Gastrocnemius medialis (tissue), 4 donors: Measurements from ENCODE around the gene IFNA13. TPM values are rescaled to one million over a fixed set of nuclear protein-coding genes. Genes with fewer than 3 reads are reported as not detected.
A peak's percentile ranks its signal among the peaks of the same experiment; 100 is the strongest.

Experiments used
- ATAC-seq, 2 donors: fragments of 150-250 bp; one replicate each; pipeline ENCODE4 v1.9.1; 2016
- DNase-seq, 2 donors: peaks; one replicate each; pipeline ENCODE4 v3.0.0-alpha.2; 2019
- H3K27ac ChIP-seq, 4 donors: fragments of 200-600 bp; sonication (generic); 1 replicate in 1 of 4; 2 replicates in 3 of 4; pipeline ENCODE4 v1.5.1; 2016 to 2018; ENCODE audit warnings: mild to moderate bottlenecking in 2 of 4, moderate library complexity in 1 of 4
- H3K27me3 ChIP-seq, 3 donors: fragments of 200-600 bp; sonication (generic) in 2 of 3; 1 replicate in 1 of 3; 2 replicates in 2 of 3; pipeline versions ENCODE4 v1.5.1 to v1.6.0; 2016 to 2019; ENCODE audit warnings: mild to moderate bottlenecking in 1 of 3, moderate library complexity in 1 of 3
- H3K36me3 ChIP-seq, 2 donors: fragments of 200-600 bp; sonication (generic) in 1 of 2; one replicate each; pipeline ENCODE4 v1.5.1; 2017 to 2018
- H3K4me1 ChIP-seq, 2 donors: fragments of 200-600 bp; sonication (generic) in 1 of 2; one replicate each; pipeline ENCODE4 v1.5.1; 2016 to 2017; ENCODE audit warnings: mild to moderate bottlenecking in 2 of 2
- H3K4me3 ChIP-seq, 4 donors: fragments of 200-600 bp; sonication (generic) in 3 of 4; 1 replicate in 1 of 4; 2 replicates in 3 of 4; pipeline ENCODE4 v1.5.1; 2016 to 2019; ENCODE audit warnings: mild to moderate bottlenecking in 2 of 4
- H3K9me3 ChIP-seq, 3 donors: fragments of 200-600 bp; sonication (generic) in 2 of 3; 1 replicate in 1 of 3; 2 replicates in 2 of 3; pipeline ENCODE4 v1.5.1; 2016 to 2019
- CTCF ChIP-seq, 5 experiments: fragments of 450-650 bp in 3 of 5; fragments of 200-600 bp in 2 of 5; sonication (generic) in 2 of 5; IDR thresholded peaks in 4 of 5; conservative IDR thresholded peaks in 1 of 5; 1 replicate in 4 of 5; 2 replicates in 1 of 5; pipeline ENCODE4 v1.5.1; 2016 to 2019; ENCODE audit warnings: antibody characterized with exemption in 5 of 5, mild to moderate bottlenecking in 3 of 5, moderate library complexity in 3 of 5
- POLR2A ChIP-seq, 2 donors: fragments of 450-650 bp; IDR thresholded peaks; one replicate each; pipeline ENCODE4 v1.6.1; 2017; ENCODE audit warnings: antibody characterized with exemption in 2 of 2, mild to moderate bottlenecking in 2 of 2, moderate library complexity in 2 of 2
- in situ Hi-C, 4 donors: fragments of 200-750 bp; cut with MboI; loops; one replicate each; pipeline versions ENCODE4 v1.15.0 to v1.8.0; 2017; ENCODE audit warnings: low sequenced_read_pairs in 4 of 4
- intact Hi-C: fragments of 100-400 bp; cut with DNase I; formaldehyde crosslinking; loops from one replicate; pipeline ENCODE4 v1.15.1; 2023; ENCODE audit warnings: low total_unique reads
- total RNA-seq, 4 donors: library from RNA; depleted of rRNA; stranded (reverse); fragments of >200 nt; gene quantifications; one replicate each; pipeline versions ENCODE4 v1.1.0 to v1.2.3, GENCODE V29; 2016

IFNA13 gene
- total RNA-seq, 4 donors from 2014 or later = not detected

GRCh38 chr9:21402386-21403251 lies 34.8 kb upstream of the IFNA13 start:
- in situ Hi-C loops = no loop called here
- TF ChIP-seq CTCF (IDR thresholded peaks at IDR 0.05 in 4 of 5, conservative IDR thresholded peaks at IDR 0.05 in 1 of 5) (no peak), POLR2A (IDR thresholded peaks at IDR 0.05) (no peak)
- no peaks in the 10 kb centered on the region for H3K36me3 ChIP-seq
- H3K4me3 ChIP-seq = peak overlapping the region; percentile 39 to 57 (median 46)
- no peaks in the 10 kb centered on the region for H3K9me3 ChIP-seq
- no peak for DNase-seq
- ATAC-seq = no peak
- peaks cover 4 to 9% of the 10 kb centered on the region in 2 donors for H3K4me1 ChIP-seq
- H3K27ac ChIP-seq = no peak overlapping the region
- H3K27me3 ChIP-seq = peaks cover 11 to 13% (median 11%) of the 10 kb centered on the region in 3 donors
- intact Hi-C loops = no loop called here

DNA sequence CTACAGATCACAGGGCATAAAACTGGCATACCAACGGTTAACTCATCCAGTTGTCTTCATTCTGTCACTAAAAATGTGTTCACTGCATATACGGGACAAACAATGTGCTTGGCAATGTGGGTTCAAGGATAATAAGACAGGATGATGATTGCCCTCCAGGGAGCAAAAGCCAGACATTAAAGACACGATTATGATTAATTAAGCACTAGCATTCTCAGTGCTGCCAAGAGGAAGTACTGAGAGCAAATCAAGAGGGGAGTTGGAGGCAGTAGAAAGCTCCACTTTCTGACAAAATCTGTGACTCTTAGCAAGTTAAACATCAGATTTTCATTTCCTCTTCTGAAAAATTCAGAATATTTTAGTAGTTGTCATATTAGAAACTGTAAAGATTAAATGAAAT lies 32.1 kb upstream of the IFNA13 start:
- intact Hi-C loops (no loop called here), in situ Hi-C loops (loop anchor here in 2 of 4 donors (5.0 to 10.0 kb wide), 2 partner anchors 73 to 75 kb away; no protein-coding TSS in a partner anchor)
- H3K9me3 ChIP-seq = no peaks in the 10 kb centered on the region
- DNase-seq (no peak), ATAC-seq (no peak)
- H3K4me1 ChIP-seq = peaks cover 4 to 9% of the 10 kb centered on the region in 2 donors
- peaks cover 11 to 16% (median 16%) of the 10 kb centered on the region in 3 donors for H3K27me3 ChIP-seq
- no peak for TF ChIP-seq POLR2A (IDR thresholded peaks at IDR 0.05)
- TF ChIP-seq CTCF (IDR thresholded peaks at IDR 0.05 in 4 of 5, conservative IDR thresholded peaks at IDR 0.05 in 1 of 5) = no peak
- H3K4me3 ChIP-seq = no peak overlapping the region
- H3K36me3 ChIP-seq = no peaks in the 10 kb centered on the region
- no peak overlapping the region for H3K27ac ChIP-seq

DNA sequence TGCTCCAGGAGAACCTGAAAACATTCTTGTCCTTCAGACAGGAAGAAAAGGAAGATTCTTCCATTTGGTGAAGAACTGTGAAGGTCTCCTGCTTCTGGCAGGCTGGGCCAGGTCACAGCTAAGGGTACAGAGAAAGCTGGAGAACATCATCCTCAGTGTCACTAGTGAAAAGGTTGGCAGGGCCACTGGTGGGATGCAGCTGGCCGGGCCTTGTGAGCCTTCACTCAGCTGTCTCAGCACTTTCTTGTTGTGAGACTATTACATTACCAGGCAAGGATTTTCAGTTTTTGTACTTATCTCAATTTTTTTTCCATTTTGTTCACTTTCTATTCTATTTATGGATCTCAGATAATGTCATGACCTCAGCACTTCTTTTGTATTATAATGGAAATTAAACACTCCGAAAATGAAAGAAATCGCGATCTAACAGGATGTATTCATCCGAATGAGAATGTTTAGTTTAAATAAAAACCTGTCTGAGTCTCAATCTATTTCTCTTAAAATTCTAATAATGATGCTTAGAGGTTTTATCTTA lies 31.2 kb upstream of the IFNA13 start:
- Histone ChIP-seq H3K36me3 (no peaks in the 10 kb centered on the region), H3K4me3 (no peak overlapping the region), H3K27me3 (peaks cover 11 to 17% (median 16%) of the 10 kb centered on the region in 3 donors), H3K4me1 (peaks cover 4 to 9% of the 10 kb centered on the region in 2 donors), H3K9me3 (no peaks in the 10 kb centered on the region), H3K27ac (no peak overlapping the region)
- in situ Hi-C loops (loop anchor here in 2 of 4 donors (5.0 to 10.0 kb wide), 2 partner anchors 72 to 74 kb away; no protein-coding TSS in a partner anchor), intact Hi-C loops (no loop called here)
- TF ChIP-seq CTCF (IDR thresholded peaks at IDR 0.05 in 4 of 5, conservative IDR thresholded peaks at IDR 0.05 in 1 of 5) = no peak
- ATAC-seq (no peak), DNase-seq (no peak)

GRCh38 chr9:21395778-21396717 lies 28.2 kb upstream of the IFNA13 start:
- Histone ChIP-seq H3K4me3 (peak overlapping the region; percentile 53 to 86 (median 62)), H3K27me3 (peaks cover 4 to 7% (median 5%) of the 10 kb centered on the region in 3 donors), H3K4me1 (no peaks in the 10 kb centered on the region), H3K27ac (no peak overlapping the region), H3K9me3 (no peaks in the 10 kb centered on the region), H3K36me3 (no peaks in the 10 kb centered on the region)
- intact Hi-C loops = loop anchor here (1.0 kb wide), 1 partner anchor 70 kb away; no protein-coding TSS in a partner anchor
- TF ChIP-seq POLR2A (IDR thresholded peaks at IDR 0.05) (no peak), CTCF (IDR thresholded peaks at IDR 0.05 in 4 of 5, conservative IDR thresholded peaks at IDR 0.05 in 1 of 5) (peak; percentile 54 to 82 (median 69))
- peak; percentile 39 to 70 for ATAC-seq
- no peak for DNase-seq
- in situ Hi-C loops = loop anchor here in 2 of 4 donors (5.0 to 10.0 kb wide), 2 partner anchors 69 to 71 kb away; no protein-coding TSS in a partner anchor
